Glutamatergic neuron (in vitro differentiated cells): ENCODE results near the gene TSPYL4. TPM values are rescaled to one million over a fixed set of nuclear protein-coding genes. Genes with fewer than 3 reads are reported as not detected.
"Not testable (repeated sequence)": the region's sequence is repeated elsewhere in the genome, so short reads cannot be mapped to it uniquely, and the experiment has no call there.

ENCODE experiments used
- DNase-seq: peaks from one replicate; pipeline ENCODE4 v3.0.0; 2022
- H3K27ac Mint-ChIP-seq: one replicate; pipeline ENCODE4 v1.8.0; 2020; ENCODE audit warnings: mild to moderate bottlenecking, mixed read lengths, inconsistent platforms; ENCODE audit not compliant: unreplicated experiment
- H3K27me3 Mint-ChIP-seq: one replicate; pipeline ENCODE4 v1.8.0; 2020; ENCODE audit warnings: mild to moderate bottlenecking, moderate library complexity, mixed read lengths, inconsistent platforms; ENCODE audit not compliant: unreplicated experiment
- H3K36me3 Mint-ChIP-seq: one replicate; pipeline ENCODE4 v1.8.0; 2020; ENCODE audit warnings: mild to moderate bottlenecking, mixed read lengths, inconsistent platforms; ENCODE audit not compliant: unreplicated experiment
- H3K4me1 Mint-ChIP-seq: one replicate; pipeline ENCODE4 v1.8.0; 2020; ENCODE audit warnings: mild to moderate bottlenecking, low read depth, mixed read lengths, inconsistent platforms; ENCODE audit not compliant: unreplicated experiment
- H3K4me3 Mint-ChIP-seq: one replicate; pipeline ENCODE4 v1.8.0; 2020; ENCODE audit warnings: mild to moderate bottlenecking, mixed read lengths, inconsistent platforms; ENCODE audit not compliant: unreplicated experiment
- H3K9me3 Mint-ChIP-seq: one replicate; pipeline ENCODE4 v1.8.0; 2020; ENCODE audit warnings: mild to moderate bottlenecking, moderate library complexity, mixed read lengths, inconsistent platforms; ENCODE audit not compliant: unreplicated experiment
- total RNA-seq: library from RNA; stranded (reverse); fragmentation: NEBNext Ultra II Directional; extraction: Animal tissue kit (Norgen Biotek cat#: 25700); gene quantifications from one replicate; pipeline ENCODE4 v1.2.1, GENCODE V29; 2021; ENCODE audit not compliant: unreplicated experiment
- TF ChIP-seq, protein P1 (sequence below): fragments of 200-600 bp; sonication (generic); IDR thresholded peaks from one replicate; pipeline ENCODE4 v1.5.0; 2021; ENCODE audit not compliant: partially characterized antibody, unreplicated experiment

The TSPYL4 gene
- total RNA-seq, 1 donor from 2014 or later, result 81.3 TPM

DNA sequence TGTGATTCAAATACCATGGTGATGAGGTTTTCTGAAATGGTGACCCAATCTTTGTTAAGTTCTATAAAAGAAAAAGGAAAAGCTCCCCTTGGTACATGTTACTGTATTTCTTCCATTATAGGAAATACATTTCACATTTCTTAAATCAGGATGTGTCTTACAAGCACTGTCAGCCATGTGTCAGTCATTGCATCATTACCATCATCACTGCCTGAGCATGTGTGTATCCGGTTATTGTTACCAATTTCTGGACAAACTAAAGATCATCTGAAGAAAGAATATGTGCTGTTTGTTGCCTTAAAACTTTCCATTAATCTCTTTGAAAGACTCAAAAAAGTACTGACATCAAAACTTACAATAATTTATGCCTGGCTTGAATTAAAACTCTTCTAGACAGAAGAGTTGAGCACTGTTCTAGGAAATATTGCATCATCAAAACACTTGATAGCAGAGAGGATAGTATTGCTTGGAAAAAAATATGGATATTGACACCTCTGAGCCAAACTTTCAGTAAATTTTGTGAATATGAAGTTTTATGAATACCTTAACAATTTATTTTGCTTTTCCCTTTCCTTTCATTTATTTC is 33.0 kb upstream of the TSPYL4 start:
- DNase-seq, result no peak
- TF ChIP-seq, protein P1, sequence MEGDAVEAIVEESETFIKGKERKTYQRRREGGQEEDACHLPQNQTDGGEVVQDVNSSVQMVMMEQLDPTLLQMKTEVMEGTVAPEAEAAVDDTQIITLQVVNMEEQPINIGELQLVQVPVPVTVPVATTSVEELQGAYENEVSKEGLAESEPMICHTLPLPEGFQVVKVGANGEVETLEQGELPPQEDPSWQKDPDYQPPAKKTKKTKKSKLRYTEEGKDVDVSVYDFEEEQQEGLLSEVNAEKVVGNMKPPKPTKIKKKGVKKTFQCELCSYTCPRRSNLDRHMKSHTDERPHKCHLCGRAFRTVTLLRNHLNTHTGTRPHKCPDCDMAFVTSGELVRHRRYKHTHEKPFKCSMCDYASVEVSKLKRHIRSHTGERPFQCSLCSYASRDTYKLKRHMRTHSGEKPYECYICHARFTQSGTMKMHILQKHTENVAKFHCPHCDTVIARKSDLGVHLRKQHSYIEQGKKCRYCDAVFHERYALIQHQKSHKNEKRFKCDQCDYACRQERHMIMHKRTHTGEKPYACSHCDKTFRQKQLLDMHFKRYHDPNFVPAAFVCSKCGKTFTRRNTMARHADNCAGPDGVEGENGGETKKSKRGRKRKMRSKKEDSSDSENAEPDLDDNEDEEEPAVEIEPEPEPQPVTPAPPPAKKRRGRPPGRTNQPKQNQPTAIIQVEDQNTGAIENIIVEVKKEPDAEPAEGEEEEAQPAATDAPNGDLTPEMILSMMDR, result no peak
- no peaks in the 10 kb centered on the region for H3K9me3 Mint-ChIP-seq
- no peak overlapping the region for H3K27ac Mint-ChIP-seq
- H3K4me1 Mint-ChIP-seq, result no peaks in the 10 kb centered on the region
- H3K4me3 Mint-ChIP-seq, result no peak overlapping the region
- H3K36me3 Mint-ChIP-seq, result no peaks in the 10 kb centered on the region
- peaks cover 1% of the 10 kb centered on the region for H3K27me3 Mint-ChIP-seq

DNA sequence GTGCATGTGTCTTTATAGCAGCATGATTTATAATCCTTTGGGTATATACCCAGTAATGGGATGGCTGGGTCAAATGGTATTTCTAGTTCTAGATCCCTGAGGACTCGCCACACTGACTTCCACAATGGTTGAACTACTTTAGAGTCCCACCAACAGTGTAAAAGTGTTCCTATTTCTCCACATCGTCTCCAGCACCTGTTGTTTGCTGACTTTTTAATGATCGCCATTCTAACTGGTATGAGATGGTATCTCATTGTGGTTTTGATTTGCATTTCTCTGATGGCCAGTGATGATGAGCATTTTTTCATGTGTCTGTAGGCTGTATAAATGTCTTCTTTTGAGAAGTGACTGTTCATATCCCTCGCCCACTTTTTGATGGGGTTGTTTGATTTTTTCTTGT is 31.1 kb upstream of the TSPYL4 start:
- not testable (repeated sequence) for H3K9me3 Mint-ChIP-seq, H3K36me3 Mint-ChIP-seq, DNase-seq, H3K4me1 Mint-ChIP-seq, H3K27me3 Mint-ChIP-seq, H3K27ac Mint-ChIP-seq, H3K4me3 Mint-ChIP-seq

DNA sequence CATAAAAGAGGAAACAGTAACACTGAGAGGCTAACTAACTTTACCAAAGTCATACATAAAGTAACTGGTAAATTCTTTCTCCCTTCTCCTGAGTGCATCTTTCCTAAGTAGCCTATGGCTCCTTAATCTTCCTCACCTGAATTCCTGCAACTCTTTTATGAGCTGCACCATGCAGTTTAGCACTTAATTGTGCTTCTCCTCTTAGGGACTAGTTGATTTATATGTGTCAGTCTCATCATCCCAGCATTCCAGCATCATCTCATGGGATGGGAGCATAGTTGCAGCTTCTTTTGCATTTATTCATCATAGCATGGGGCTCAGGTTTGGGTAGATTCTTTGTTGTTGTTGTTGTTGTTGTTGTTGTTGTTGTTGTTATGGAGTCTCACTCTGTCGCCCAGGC is 29.3 kb upstream of the TSPYL4 start:
- TF ChIP-seq, protein P1, result no peak
- peaks cover 5% of the 10 kb centered on the region for H3K27me3 Mint-ChIP-seq
- peaks cover 4% of the 10 kb centered on the region for H3K9me3 Mint-ChIP-seq
- no peak overlapping the region for H3K4me3 Mint-ChIP-seq
- DNase-seq, result no peak
- no peak overlapping the region for H3K27ac Mint-ChIP-seq
- no peaks in the 10 kb centered on the region for H3K36me3 Mint-ChIP-seq
- peaks cover 3% of the 10 kb centered on the region for H3K4me1 Mint-ChIP-seq

DNA sequence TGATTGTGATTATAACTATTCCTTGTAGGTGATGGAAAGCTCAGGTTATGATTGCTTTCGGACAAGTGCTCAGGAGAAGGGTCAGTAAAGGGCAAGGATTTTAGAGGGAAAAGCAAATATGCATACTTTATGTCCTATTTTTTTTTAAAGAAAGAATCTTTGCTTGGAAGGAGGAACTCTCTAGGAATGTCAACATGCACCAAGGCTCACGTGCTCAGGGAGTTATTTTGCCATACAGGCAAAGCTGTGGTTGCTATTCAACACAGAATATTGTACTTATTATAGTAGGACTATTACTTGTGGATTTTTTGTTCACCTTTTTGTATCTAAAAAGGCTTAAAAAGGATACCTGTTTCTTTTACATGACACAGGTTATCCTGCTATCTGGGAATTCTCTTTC is 28.8 kb upstream of the TSPYL4 start:
- DNase-seq, result no peak
- Mint-ChIP-seq H3K4me3 (no peak overlapping the region), H3K36me3 (no peaks in the 10 kb centered on the region), H3K27me3 (peaks cover 5% of the 10 kb centered on the region), H3K27ac (no peak overlapping the region), H3K9me3 (peaks cover 4% of the 10 kb centered on the region), H3K4me1 (peaks cover 7% of the 10 kb centered on the region)
- TF ChIP-seq, protein P1, result no peak

DNA sequence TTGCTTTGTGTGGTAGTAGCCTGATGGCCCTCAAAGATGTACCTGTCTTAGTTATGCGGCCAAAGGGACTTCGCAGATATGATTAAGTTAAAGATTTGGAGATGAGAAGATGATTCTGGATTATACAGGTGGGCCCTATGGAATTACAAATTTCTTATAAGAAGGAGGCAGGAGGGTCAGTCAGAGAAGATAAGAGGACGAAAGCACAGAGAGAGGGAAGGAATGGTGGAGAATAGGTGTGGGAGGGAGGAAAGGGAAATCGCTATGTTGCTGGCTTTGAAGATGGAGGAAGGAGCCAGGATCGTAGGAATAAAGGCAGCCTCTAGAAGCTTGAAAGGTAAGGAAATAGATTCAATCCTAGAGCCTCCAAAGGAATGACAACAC is 27.1 kb upstream of the TSPYL4 start:
- TF ChIP-seq, protein P1, result no peak
- peaks cover 4% of the 10 kb centered on the region for H3K9me3 Mint-ChIP-seq
- DNase-seq, result no peak
- no peak overlapping the region for H3K27ac Mint-ChIP-seq
- peaks cover 5% of the 10 kb centered on the region for H3K27me3 Mint-ChIP-seq
- H3K36me3 Mint-ChIP-seq, result no peaks in the 10 kb centered on the region
- peak overlapping the region; percentile 96 for H3K4me3 Mint-ChIP-seq
- peaks cover 15% of the 10 kb centered on the region for H3K4me1 Mint-ChIP-seq
